Skeletal muscle cell (primary cell): ENCODE results near the gene DCAF5.
A peak's percentile ranks its signal among the peaks of the same experiment; 100 is the strongest.
"Not testable (repeated sequence)": the region's sequence is repeated elsewhere in the genome, so short reads cannot be mapped to it uniquely, and the experiment has no call there.

Experiments
- DNase-seq: peaks from one replicate; pipeline ENCODE4 v3.0.0-alpha.2; 2010; ENCODE audit warnings: low read depth
- H3K4me3 ChIP-seq: 2 replicates; pipeline ENCODE4 v1.5.1; 2011; ENCODE audit warnings: low read depth, mild to moderate bottlenecking, control low read depth, low read length, moderate library complexity

The DCAF5 gene

DNA sequence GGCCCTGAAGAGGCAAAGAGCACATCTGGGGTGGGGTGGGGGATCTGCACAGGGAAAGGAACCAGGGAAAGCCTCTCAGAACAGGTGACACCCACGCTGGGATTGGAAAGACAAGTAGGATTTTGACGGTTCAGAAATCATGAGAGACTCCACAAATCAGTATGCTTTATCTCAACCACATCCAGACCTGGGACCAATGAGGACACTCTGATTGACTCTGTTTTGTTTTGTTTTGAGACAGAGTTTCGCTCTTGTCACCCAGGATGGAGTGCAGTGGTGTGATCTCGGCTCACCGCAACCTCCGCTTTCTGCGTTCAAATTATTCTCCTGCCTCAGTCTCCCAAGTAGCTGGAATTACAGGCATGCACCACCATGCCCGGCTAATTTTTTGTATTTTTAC lies 130.8 kb downstream of the DCAF5 start:
- H3K4me3 ChIP-seq, DNase-seq: not testable (repeated sequence)

DNA sequence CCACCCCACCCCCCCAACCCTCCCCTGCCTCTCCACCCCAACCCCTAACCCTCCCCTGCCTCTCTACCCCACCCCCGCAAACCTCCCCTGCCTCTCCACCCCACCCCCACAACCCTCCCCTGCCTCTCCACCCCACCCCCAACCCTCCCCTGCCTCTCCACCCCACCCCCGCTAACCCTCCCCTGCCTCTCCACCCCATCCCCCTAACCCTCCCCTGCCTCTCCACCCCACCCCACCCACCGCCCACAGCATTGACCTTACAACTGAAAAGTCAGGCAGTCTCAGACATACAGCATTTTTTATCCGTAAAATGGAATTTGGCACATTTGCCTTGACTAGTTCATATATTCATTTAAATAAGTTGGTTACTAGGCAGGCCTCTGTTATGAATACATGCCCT lies 135.2 kb downstream of the DCAF5 start:
- H3K4me3 ChIP-seq = no peak overlapping the region
- DNase-seq = no peak

DNA sequence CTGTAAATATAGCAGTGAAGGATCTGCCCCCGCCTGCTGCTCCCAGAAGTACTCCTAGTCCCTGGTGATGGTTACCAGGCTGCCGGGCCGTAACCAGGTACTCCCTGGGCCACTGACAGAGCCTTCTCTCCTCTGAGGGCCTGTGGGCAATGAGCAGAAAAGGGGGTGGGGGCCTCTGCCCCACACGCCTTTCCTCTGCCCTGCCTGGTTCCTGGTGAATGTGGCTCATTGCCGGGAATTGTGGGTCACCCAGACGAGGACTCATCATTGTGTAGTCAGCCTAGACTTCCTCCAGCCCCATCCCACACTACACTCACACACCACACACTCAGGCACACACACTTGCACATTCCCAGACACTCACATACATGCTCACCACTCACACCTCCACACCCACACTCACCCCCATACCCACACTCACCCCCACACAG lies 138.1 kb downstream of the DCAF5 start:
- no peak overlapping the region for H3K4me3 ChIP-seq
- no peak for DNase-seq

- H3K4me3 ChIP-seq = no peak overlapping the region
- DNase-seq = peak; percentile 66
Measured at GRCh38 chr14:69013943-69014782, 138.8 kb downstream of the DCAF5 start.

- H3K4me3 ChIP-seq = no peak overlapping the region
- no peak for DNase-seq
Measured at GRCh38 chr14:69012256-69012953, 140.5 kb downstream of the DCAF5 start.

- no peak overlapping the region for H3K4me3 ChIP-seq
- peak; percentile 29 for DNase-seq
Measured at GRCh38 chr14:69010648-69011047, 142.3 kb downstream of the DCAF5 start.

DNA sequence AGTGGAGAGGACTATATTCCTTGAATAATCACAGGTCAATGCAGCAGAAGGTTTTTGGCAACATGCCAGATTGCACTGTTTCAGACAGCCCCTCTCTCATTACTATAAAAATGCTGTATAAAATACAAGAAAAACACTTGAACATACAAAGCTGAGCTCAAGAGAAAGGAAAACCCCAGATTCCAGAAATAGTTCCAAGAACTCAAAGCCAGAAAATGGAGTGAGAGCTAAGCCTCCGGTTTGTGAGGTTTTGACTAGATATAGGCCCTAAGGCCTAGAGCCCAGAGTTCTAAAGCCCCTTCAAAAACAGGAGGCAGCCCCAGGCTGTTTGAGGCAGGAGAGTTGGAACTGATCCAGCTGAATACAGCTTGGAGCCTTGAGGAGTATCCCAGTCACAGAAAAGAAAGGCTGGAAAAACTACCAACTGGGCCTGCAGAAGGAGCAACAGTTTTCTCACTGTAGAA lies 144.5 kb downstream of the DCAF5 start:
- no peak for DNase-seq
- no peak overlapping the region for H3K4me3 ChIP-seq

DNA sequence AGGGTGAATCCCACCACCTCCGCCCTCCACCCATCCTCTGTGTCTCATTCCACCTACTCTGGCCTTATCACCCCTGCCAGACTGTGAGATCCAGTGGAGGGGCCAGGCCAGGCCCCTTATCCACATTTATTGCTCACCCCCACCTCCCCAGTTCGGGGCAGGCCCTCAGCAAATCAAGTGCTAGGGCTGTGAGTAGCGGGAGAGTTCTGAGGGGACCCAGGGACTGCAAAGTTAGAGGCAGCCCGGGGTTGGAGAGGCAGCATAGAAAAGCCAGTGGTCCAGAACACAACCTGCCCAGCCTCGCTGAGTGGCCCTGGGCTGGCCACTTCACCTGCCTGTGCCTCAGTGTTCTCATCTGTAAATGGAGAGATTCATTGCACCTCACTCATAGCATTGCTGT lies 146.6 kb downstream of the DCAF5 start:
- no peak overlapping the region for H3K4me3 ChIP-seq
- no peak for DNase-seq

- peak; percentile 83 for DNase-seq
- H3K4me3 ChIP-seq = no peak overlapping the region
Measured at GRCh38 chr14:69005432-69006148, 147.3 kb downstream of the DCAF5 start.

- no peak for DNase-seq
- H3K4me3 ChIP-seq = no peak overlapping the region
Measured at GRCh38 chr14:69004731-69005431, 148.0 kb downstream of the DCAF5 start.

DNA sequence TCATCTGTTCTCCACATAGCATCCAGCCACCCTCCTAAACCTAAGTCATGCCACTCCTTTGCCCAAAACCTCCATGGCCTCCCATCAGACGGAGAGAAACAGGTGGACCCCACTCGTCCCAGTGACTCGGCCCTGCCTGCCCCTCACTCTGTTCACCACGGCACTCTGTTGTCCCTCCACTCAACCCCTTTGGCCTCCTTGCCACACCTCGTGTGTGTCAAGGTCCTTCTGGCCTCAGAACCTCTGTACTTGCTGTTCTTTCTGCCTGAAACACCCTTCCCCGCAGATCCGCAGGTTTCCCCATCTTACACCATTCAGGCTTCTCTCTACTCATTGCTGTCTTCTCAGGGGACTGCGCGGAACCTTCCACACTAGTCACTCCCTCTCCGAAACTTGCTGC lies 149.3 kb downstream of the DCAF5 start:
- no peak for DNase-seq
- H3K4me3 ChIP-seq = no peak overlapping the region

DNA sequence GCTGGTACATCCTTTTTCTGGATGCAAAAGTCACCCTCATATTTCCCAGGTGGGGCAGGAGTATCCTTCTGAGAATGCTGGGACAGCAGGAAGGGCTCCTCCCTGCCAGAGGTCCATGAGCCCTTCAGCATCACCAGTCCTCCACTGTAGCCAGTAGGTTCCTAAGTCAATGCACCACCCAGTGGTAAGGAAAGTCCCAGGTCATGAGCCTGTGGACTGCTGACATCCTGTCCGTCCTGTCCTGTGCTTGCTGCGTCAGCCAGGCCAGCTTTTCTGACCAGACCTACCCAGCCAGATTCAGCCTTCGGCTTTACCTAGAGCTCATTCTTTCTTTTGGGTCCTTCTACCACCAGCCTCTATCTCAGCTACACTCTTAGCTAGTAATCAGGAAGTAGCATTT lies 150.8 kb downstream of the DCAF5 start:
- no peak overlapping the region for H3K4me3 ChIP-seq
- no peak for DNase-seq

GRCh38 chr14:69001375-69001774 lies 151.5 kb downstream of the DCAF5 start:
- H3K4me3 ChIP-seq = no peak overlapping the region
- DNase-seq = no peak
